GM06990 (cell line): ENCODE data around the gene CAMTA1.
"Not testable (repeated sequence)": the region's sequence is repeated elsewhere in the genome, so short reads cannot be mapped to it uniquely, and the experiment has no call there.

Source experiments
- DNase-seq: peaks from one replicate; pipeline ENCODE4 v3.0.0-alpha.2; 2011; ENCODE audit not compliant: insufficient read length; ENCODE audit errors: extremely low read depth
- H3K27me3 ChIP-seq: replicated peaks from 2 replicates; pipeline ENCODE4 v1.6.0; 2011; ENCODE audit warnings: low read length; ENCODE audit not compliant: control insufficient read depth, insufficient read depth
- H3K36me3 ChIP-seq: 2 replicates; pipeline ENCODE4 v1.5.1; 2011; ENCODE audit warnings: low read length; ENCODE audit not compliant: control insufficient read depth, insufficient read depth
- H3K4me3 ChIP-seq: replicated peaks from 2 replicates; pipeline ENCODE4 v1.5.1; 2011; ENCODE audit warnings: low read depth, mild to moderate bottlenecking, control low read depth, low read length
- TF ChIP-seq, protein P1 (sequence below): IDR thresholded peaks from 2 replicates; pipeline ENCODE4 v1.5.1; 2011; ENCODE audit warnings: low read length, control low read depth, mild to moderate bottlenecking, inconsistent platforms; ENCODE audit not compliant: insufficient read depth, poor library complexity, severe bottlenecking

Gene CAMTA1

GRCh38 chr1:7329868-7330615 lies 544.8 kb downstream of the CAMTA1 start:
- H3K4me3 ChIP-seq = no peak overlapping the region
- TF ChIP-seq, protein P1, sequence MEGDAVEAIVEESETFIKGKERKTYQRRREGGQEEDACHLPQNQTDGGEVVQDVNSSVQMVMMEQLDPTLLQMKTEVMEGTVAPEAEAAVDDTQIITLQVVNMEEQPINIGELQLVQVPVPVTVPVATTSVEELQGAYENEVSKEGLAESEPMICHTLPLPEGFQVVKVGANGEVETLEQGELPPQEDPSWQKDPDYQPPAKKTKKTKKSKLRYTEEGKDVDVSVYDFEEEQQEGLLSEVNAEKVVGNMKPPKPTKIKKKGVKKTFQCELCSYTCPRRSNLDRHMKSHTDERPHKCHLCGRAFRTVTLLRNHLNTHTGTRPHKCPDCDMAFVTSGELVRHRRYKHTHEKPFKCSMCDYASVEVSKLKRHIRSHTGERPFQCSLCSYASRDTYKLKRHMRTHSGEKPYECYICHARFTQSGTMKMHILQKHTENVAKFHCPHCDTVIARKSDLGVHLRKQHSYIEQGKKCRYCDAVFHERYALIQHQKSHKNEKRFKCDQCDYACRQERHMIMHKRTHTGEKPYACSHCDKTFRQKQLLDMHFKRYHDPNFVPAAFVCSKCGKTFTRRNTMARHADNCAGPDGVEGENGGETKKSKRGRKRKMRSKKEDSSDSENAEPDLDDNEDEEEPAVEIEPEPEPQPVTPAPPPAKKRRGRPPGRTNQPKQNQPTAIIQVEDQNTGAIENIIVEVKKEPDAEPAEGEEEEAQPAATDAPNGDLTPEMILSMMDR = no peak
- no peaks in the 10 kb centered on the region; the same call in none of the 2 replicates for H3K27me3 ChIP-seq
- no peaks in the 10 kb centered on the region for H3K36me3 ChIP-seq
- no peak for DNase-seq

GRCh38 chr1:7330726-7331125 lies 545.5 kb downstream of the CAMTA1 start:
- DNase-seq, H3K36me3 ChIP-seq, H3K27me3 ChIP-seq, H3K4me3 ChIP-seq: not testable (repeated sequence)

GRCh38 chr1:7331926-7332535 lies 546.8 kb downstream of the CAMTA1 start:
- Histone ChIP-seq H3K27me3 (no peaks in the 10 kb centered on the region; the same call in none of the 2 replicates), H3K36me3 (no peaks in the 10 kb centered on the region), H3K4me3 (no peak overlapping the region)
- DNase-seq = no peak
- TF ChIP-seq, protein P1 = no peak

DNA sequence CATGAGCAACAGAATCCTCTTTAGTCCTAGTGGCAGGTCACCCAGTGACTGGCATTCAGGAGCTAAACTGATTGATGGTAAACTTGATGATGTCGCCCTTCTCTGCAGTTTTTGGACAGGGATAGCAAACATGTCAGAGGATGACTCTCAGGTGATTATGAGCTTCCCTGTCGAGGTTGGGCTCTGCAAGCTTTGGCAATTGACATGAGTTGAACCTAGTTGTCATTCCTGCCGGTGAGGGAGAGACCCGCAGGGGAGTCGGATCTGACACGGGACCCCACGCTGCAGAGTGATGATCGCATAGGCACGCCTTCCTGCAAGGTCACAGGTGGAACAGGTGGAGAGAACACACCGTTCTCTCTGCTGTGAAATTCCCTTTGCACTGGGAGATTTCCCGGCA lies 547.8 kb downstream of the CAMTA1 start:
- TF ChIP-seq, protein P1 = no peak
- no peak for DNase-seq
- Histone ChIP-seq H3K27me3 (no peaks in the 10 kb centered on the region; the same call in none of the 2 replicates), H3K4me3 (no peak overlapping the region), H3K36me3 (no peaks in the 10 kb centered on the region)

DNA sequence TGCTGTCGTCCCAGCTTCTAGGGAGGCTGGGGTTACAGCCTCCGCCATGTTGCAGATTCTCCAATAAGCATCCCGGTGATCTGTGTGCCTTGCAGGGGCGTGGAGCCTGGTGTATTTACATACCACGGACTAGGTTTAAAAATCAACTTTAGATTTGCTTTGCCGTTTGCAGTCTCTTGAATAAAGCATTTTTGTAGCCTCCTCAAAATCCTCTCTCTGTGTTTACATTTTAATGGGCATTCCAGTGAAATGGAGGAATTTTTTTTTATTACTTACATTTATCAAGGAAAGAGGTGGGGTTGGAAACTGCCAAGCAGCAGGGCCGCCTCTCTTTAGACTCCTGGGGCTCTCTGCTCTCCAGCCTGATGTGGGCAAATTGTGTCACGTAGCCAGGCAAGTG lies 548.4 kb downstream of the CAMTA1 start:
- no peak overlapping the region for H3K4me3 ChIP-seq
- TF ChIP-seq, protein P1 = no peak
- no peak for DNase-seq
- no peaks in the 10 kb centered on the region for H3K36me3 ChIP-seq
- no peaks in the 10 kb centered on the region; the same call in none of the 2 replicates for H3K27me3 ChIP-seq

GRCh38 chr1:7334475-7335035 lies 549.3 kb downstream of the CAMTA1 start:
- Histone ChIP-seq H3K27me3 (no peaks in the 10 kb centered on the region; the same call in none of the 2 replicates), H3K4me3 (no peak overlapping the region), H3K36me3 (no peaks in the 10 kb centered on the region)
- TF ChIP-seq, protein P1 = no peak
- no peak for DNase-seq
